ENCODE data around the gene KCTD16.

DNA sequence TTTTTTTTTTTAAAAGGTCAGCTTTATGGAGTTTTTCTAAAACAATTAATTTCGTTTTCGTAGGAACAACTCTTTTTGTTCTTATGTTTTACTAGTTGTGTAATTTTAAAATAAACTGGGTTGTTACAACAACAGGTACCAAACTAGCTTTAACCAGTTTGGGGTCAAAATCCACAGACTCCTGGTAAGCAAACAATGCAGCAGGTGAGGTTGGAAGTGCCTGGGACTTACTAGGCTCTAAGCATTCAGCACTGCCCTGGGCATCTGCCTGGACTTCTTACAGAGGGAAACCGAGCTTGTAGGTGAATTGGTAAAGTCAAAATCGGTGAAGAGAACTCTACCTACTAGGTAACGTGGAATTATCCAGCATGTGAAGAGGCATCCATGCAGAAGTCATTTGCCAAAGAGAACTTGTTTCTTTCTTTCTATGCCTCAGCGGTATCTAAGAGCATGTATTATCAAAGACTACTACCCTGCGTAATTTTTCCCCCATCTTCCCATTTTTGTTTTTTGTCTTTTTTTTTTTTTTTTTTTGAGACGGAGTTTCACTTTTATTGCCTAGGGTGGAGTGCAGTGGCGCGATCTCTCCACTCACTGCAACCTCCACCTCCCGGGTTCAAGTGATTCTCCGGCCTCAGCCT lies 145.4 kb downstream of the KCTD16 start:
- TF ChIP-seq, protein P1, sequence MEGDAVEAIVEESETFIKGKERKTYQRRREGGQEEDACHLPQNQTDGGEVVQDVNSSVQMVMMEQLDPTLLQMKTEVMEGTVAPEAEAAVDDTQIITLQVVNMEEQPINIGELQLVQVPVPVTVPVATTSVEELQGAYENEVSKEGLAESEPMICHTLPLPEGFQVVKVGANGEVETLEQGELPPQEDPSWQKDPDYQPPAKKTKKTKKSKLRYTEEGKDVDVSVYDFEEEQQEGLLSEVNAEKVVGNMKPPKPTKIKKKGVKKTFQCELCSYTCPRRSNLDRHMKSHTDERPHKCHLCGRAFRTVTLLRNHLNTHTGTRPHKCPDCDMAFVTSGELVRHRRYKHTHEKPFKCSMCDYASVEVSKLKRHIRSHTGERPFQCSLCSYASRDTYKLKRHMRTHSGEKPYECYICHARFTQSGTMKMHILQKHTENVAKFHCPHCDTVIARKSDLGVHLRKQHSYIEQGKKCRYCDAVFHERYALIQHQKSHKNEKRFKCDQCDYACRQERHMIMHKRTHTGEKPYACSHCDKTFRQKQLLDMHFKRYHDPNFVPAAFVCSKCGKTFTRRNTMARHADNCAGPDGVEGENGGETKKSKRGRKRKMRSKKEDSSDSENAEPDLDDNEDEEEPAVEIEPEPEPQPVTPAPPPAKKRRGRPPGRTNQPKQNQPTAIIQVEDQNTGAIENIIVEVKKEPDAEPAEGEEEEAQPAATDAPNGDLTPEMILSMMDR (conservative IDR thresholded peaks at IDR 0.05 in 1 of 2, IDR thresholded peaks at IDR 0.05 in 1 of 2; ENCODE audit: extremely low read depth in 1 of 2, insufficient read depth in 1 of 2, low read depth in 1 of 2, low read length in 2 of 2), result no peak
- no peak for TF ChIP-seq EZH2 (IDR thresholded peaks at IDR 0.05; ENCODE audit: borderline replicate concordance, low read length)
